ENCODE data around the gene OR52M1.

Gene OR52M1

GRCh38 chr11:4593739-4594138, 48.7 kb downstream of the OR52M1 start, which contains the start of gene OR52I1:
TSS of gene OR52I1 (plus strand) at chr11:4594039. CDS start at chr11:4594039, 0 bp downstream.
- Histone ChIP-seq H3K36me3 (ENCODE audit: control insufficient read depth in 1 of 2, insufficient read depth in 2 of 2, low read length in 2 of 2) (no peaks in the 10 kb centered on the region), H4K12ac (ENCODE audit: low read depth, low read length) (no peak within 1 kb of the TSS), H3K9ac (ENCODE audit: low read length) (no peak within 1 kb of the TSS), H3K4me1 (ENCODE audit: control insufficient read depth in 1 of 2, insufficient read depth in 2 of 2, low read length in 2 of 2) (no peaks in the 10 kb centered on the region), H3K79me1 (ENCODE audit: low read length) (no peaks in the 10 kb centered on the region), H2AFZ (ENCODE audit: insufficient read depth, low read length, poor library complexity) (no peak within 1 kb of the TSS), H3K18ac (ENCODE audit: low read length) (no peak within 1 kb of the TSS), H3K23ac (ENCODE audit: low read length) (no peak within 1 kb of the TSS), H3K9me3 (ENCODE audit: insufficient read depth, low read depth, low read length) (no peaks in the 10 kb centered on the region), H4K91ac (ENCODE audit: low read depth, low read length) (no peak within 1 kb of the TSS), H3K14ac (ENCODE audit: low read length) (no peak within 1 kb of the TSS), H2BK5ac (ENCODE audit: low read depth, low read length, poor library complexity) (no peak within 1 kb of the TSS), H3K4me2 (ENCODE audit: low read length) (no peak within 1 kb of the TSS), H4K8ac (ENCODE audit: low read depth, low read length) (no peak within 1 kb of the TSS), H3K4me3 (ENCODE audit: low read depth, low read length) (no peak within 1 kb of the TSS), H3K27ac (ENCODE audit: low read depth, low read length) (no peak within 1 kb of the TSS), H3K27me3 (ENCODE audit: insufficient read depth, low read length) (no peaks in the 10 kb centered on the region), H3K79me2 (ENCODE audit: control insufficient read depth, insufficient read depth, low read length, poor library complexity) (no peaks in the 10 kb centered on the region), H2BK120ac (ENCODE audit: insufficient read depth, low read length, poor library complexity) (no peak within 1 kb of the TSS), H2AK5ac (ENCODE audit: low read length) (no peak within 1 kb of the TSS), H3K4ac (ENCODE audit: low read depth, low read length) (no peak within 1 kb of the TSS), H2BK12ac (ENCODE audit: low read length) (no peak within 1 kb of the TSS)
- no peak for DNase-seq
- WGBS (ENCODE audit: extremely low coverage, insufficient coverage, insufficient read length), result no CpG with 5 or more reads among the region's 1 CpG
